Smooth muscle cell of the brain vasculature (primary cell): Measurements from ENCODE around the gene CASQ2.

Experiments
- DNase-seq: peaks from one replicate; pipeline ENCODE4 v3.0.0-alpha.2; 2012; ENCODE audit warnings: low read depth, low spot score

Gene CASQ2

GRCh38 chr1:115729756-115730155, 38.8 kb downstream of the CASQ2 start:
- DNase-seq: no peak

DNA sequence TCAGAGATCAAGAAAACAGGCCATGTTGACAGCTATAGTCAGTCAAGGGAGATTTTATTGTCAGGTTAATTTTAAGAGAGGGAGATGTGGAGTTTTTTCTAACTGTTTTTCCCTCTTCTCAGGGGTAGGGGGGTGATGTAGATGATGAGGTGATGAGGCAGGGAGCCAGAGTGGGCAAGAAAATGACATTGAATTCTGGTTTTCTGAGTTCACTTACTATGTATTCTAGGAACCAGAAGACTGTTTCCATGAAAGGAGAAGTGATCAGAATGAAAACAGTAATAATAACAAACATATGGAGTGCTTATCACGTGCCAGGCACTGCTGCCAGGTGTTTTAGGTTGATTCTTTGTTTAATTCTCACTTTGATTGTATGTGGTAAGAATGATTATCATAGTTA, 40.2 kb downstream of the CASQ2 start:
- DNase-seq: no peak

- peak; percentile 80 for DNase-seq
Observed at GRCh38 chr1:115727706-115728249, 40.7 kb downstream of the CASQ2 start.

GRCh38 chr1:115726570-115726969, 41.9 kb downstream of the CASQ2 start:
- DNase-seq: no peak

DNA sequence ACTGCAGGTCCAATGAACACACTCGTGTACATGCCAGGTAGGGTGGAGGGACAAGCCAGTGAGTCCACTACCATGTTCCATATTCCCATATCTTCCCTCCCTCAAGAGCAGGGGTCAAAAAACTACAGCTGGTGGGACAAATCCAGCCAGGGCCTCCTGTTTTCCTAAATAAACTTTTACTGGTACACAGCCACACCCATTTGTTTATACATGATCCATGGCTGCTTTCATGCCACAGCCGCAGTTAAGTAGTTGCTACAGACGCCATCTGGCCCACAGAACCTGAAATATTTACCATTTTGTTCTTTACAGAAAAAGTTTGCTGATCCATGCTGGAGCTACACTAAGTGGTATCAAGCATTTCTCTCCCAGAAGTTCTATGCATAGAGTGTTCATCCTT, 42.4 kb downstream of the CASQ2 start:
- DNase-seq: no peak

- DNase-seq: no peak
Observed at GRCh38 chr1:115725600-115725999, 42.9 kb downstream of the CASQ2 start.

- no peak for DNase-seq
Observed at GRCh38 chr1:115723756-115724155, 44.8 kb downstream of the CASQ2 start.

- no peak for DNase-seq
Observed at GRCh38 chr1:115722221-115722620, 46.3 kb downstream of the CASQ2 start.

GRCh38 chr1:115719285-115719684, 49.2 kb downstream of the CASQ2 start:
- DNase-seq: no peak

GRCh38 chr1:115718011-115718754, 50.3 kb downstream of the CASQ2 start:
- DNase-seq: no peak

- DNase-seq: no peak
Observed at GRCh38 chr1:115717541-115717940, 51.0 kb downstream of the CASQ2 start.

GRCh38 chr1:115714572-115715141, 53.9 kb downstream of the CASQ2 start:
- no peak for DNase-seq

GRCh38 chr1:115713906-115714305, 54.6 kb downstream of the CASQ2 start:
- DNase-seq: no peak

DNA sequence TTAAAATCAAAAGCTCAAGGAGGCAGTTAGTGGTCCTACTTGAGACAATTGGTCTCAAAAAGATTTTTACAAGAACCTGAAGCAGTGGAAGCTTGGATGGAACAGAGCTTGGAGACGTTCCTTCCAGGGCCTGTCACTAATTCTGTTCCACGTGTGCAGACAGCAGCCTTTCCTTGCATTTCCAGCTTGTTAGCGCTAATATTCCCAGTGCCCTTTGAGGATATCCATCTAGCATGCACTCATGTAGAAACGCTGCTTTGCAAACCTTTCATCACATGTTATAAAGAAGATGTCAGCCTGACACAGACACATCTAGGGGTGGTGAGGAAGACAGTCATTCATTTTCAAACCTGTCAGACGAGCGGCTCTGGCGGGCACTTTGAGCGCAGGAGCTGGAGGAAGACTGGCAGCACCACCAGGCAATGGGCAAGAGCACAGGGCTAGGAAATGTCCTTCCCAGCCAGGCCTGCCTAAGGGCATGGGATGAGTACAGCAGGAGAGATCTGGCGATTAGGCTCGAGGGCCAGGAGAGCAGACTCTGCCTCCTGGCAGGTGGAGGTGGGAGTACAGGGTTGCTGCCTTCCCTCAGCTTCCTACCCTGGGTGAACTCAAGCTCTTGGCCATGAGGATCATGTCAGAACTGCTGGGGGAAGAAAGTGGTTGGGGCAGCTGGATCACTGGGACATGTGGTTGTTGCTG, 55.5 kb downstream of the CASQ2 start:
- DNase-seq: no peak

DNA sequence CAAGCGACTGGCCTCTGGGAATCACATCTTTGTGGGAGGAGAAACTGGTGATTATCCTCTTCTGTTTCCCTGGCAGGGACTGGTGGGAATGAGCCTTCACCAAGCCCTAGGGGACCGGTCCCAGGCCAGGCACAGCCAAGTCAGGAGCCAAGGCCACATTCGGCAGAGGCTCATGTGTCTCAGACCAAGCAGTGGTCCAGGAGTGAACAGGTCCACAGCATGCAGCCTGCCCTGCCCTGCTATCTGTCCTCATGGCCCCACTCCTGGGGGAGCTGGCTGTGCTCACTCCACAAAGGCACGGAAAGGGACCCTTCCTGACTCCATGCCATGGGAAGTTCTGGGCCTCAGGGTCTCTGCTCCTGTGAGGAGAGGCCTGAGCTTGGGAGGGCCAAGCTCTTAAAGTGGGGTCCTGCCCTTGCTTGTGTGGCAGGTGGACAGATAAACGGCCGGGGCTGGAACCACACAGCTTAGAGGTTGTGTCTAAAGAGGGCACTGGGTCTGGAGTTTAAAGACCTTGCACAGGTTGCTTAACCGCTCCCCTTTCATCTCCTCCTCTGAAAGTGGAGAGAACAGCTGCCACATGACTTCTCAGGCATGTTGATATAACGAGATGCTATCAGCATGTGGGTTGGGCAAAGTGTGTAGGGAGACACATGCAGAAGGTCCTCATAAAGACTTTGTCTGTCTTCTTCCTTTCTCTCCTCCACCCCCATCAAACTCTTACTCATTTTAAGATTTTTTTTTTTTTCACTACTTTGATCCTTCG, 57.5 kb downstream of the CASQ2 start:
- no peak for DNase-seq

- peak; percentile 23 for DNase-seq
Observed at GRCh38 chr1:115706587-115707425, 61.7 kb downstream of the CASQ2 start.

DNA sequence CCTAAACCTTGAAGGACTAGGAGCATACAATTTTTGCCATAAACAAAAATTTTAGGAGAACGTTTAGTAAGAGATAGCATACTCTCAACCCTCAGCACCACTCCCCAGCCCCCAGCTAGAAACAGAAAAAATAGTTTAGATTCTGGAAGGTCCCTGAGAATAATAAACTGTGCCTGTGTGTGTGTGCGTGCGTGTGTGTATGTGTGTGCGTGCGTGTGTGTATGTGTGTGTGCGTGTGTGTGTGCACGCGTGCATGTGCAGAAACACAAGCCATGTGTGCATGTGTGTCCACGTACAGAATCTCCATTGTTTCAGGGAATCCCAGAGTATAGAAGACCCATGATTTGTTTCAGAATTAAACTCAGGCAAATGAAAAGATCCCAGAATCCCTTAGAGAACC, 62.6 kb downstream of the CASQ2 start:
- DNase-seq: no peak

DNA sequence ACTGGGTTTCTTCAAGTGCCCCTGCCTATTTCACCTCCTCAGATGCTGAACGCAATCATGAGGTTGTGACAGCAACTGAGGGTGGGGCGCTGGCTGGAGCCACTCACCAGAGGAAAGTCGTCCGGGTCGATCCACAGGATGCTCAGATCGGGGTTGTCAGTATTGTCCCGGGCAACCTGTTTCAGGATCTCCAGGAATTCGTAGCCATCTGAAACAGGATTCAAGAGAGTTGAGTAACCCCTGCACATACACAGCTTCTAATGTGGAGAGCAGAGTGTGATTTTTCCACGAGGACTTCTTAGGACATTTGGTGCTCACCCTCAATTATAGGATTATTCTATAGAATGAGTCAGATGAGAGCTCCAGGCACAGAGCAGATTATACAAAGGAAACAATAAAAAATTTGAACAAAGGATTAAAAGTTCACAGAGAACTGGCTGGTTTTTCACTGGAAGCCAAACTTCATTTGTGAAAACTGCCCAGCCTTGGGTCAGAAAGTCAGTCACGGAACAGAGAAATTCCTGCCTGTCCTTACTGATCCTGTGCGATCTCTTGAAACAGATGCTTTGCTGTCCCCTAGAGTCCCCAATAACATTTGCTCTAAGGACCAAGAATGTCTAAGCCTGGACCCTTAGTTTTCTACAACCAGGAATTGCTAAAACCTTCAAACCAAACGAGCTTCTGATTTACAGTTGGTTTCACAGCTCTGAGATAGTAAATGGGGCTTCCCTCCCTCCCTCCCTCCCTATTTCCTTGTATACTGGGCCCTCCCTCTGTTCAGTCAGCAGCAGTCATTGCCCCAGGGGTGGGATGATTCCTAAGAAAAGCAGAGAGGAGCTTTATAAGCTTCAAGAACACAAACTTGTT, 63.2 kb downstream of the CASQ2 start:
- DNase-seq: no peak

GRCh38 chr1:115702959-115703358, 65.6 kb downstream of the CASQ2 start:
- DNase-seq: no peak

GRCh38 chr1:115701090-115701489, 67.4 kb downstream of the CASQ2 start:
- no peak for DNase-seq
